Peyer's patch (tissue), 4 donors: ENCODE data around the gene TMEM86B.

Source experiments
- POLR2A ChIP-seq, 2 donors: fragments of 450-650 bp; IDR thresholded peaks; one replicate each; pipeline ENCODE4 v1.5.1; 2017; ENCODE audit warnings: antibody characterized with exemption in 2 of 2, mild to moderate bottlenecking in 2 of 2, moderate library complexity in 2 of 2
- TF ChIP-seq, protein P1 (sequence below), 6 experiments: fragments of 450-650 bp in 4 of 6; fragments of 200-600 bp in 2 of 6; sonication (generic) in 1 of 6; IDR thresholded peaks; one replicate each; pipeline ENCODE4 v1.5.1; 2017 to 2019; ENCODE audit warnings: antibody characterized with exemption in 6 of 6, mild to moderate bottlenecking in 3 of 6, moderate library complexity in 1 of 6

DNA sequence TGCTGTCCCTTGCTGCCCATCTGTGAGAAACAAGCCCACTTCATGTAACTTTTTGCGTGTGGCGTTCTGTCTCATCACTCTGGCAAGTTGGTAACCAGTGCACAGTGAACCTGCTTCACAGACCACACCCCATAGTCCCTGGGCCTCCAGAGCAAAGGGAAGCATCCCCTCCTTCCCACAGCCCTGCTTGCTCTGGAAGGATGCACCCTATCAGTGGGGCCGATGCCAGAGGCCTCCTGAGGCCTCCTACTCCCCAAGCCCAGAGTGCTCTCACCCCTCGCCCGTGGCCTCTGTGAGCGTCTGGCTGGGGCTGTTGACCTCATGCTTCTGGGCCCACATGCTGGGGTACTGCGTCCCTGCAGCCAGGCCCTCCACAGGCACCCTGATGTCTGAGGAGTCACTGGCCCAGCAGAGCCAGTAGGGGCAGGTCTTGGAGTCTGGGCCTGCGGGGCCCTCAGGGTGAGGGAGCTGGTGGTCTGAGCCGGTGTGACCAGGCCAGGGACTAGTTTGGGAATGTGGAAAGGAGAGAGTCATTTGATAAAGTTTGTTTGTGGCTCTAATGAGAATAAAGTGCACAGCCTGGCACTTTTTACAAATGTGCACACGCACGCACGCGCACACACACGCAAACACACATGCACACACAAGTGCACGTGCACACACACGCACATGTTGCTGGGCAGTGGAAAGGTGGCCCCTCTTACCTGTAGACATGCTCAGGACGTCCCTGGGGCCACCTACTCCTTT, 5.1 kb downstream of the TMEM86B start:
- TF ChIP-seq, protein P1, sequence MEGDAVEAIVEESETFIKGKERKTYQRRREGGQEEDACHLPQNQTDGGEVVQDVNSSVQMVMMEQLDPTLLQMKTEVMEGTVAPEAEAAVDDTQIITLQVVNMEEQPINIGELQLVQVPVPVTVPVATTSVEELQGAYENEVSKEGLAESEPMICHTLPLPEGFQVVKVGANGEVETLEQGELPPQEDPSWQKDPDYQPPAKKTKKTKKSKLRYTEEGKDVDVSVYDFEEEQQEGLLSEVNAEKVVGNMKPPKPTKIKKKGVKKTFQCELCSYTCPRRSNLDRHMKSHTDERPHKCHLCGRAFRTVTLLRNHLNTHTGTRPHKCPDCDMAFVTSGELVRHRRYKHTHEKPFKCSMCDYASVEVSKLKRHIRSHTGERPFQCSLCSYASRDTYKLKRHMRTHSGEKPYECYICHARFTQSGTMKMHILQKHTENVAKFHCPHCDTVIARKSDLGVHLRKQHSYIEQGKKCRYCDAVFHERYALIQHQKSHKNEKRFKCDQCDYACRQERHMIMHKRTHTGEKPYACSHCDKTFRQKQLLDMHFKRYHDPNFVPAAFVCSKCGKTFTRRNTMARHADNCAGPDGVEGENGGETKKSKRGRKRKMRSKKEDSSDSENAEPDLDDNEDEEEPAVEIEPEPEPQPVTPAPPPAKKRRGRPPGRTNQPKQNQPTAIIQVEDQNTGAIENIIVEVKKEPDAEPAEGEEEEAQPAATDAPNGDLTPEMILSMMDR (IDR thresholded peaks at IDR 0.05): no peak
- no peak for TF ChIP-seq POLR2A (IDR thresholded peaks at IDR 0.05)
